GM04503 (cell line): ENCODE data around the gene DLGAP4.

Source experiments
- DNase-seq: peaks from one replicate; pipeline ENCODE4 v3.0.0-alpha.2; 2012; ENCODE audit warnings: low read depth

The DLGAP4 gene

DNA sequence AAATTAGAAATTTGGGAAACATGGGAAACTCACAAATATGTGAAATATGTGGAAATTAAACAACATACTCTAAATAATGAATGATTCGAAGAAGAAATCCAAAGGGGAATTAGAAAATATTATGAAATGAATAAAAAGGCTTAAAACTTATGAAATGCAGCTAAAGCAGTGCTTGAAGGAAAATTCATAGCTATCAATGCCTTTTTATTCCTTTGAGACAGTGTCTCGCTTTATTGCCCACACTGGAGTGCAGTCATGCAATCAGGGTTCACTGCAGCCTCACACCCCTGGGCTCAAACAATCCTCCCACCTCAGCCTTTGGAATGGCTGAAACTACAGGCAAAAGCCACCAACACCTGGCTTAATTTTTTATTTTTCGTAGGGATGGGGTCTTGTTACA is 259.4 kb downstream of the DLGAP4 start:
- DNase-seq, result no peak

DNA sequence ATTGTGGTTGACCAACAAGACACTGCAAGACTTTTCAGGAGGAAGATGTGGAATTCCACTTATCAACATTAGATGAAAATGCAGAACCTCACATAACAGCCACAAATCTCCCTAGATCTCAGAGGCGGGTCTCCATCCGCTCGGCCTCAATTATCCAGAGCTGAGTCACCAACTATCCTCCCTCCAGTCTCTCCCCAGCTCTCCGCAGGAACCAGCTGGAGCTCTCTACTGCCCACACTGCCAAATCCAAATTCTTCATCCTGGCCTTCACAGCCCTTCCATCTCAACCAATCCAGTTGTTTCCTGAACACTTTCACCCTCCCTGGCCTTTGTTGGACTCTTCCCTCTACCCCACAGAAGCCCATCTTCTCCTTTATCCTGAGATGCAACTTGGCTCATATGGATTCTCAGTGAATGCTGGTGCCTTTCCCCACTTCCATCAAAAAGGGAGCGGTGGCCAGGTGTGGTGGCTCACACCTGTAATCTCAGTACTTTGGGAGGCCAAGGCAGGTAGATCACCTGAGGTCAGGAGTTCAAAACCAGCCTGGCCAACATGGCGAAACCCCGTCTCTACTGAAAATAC is 263.8 kb downstream of the DLGAP4 start:
- no peak for DNase-seq

DNA sequence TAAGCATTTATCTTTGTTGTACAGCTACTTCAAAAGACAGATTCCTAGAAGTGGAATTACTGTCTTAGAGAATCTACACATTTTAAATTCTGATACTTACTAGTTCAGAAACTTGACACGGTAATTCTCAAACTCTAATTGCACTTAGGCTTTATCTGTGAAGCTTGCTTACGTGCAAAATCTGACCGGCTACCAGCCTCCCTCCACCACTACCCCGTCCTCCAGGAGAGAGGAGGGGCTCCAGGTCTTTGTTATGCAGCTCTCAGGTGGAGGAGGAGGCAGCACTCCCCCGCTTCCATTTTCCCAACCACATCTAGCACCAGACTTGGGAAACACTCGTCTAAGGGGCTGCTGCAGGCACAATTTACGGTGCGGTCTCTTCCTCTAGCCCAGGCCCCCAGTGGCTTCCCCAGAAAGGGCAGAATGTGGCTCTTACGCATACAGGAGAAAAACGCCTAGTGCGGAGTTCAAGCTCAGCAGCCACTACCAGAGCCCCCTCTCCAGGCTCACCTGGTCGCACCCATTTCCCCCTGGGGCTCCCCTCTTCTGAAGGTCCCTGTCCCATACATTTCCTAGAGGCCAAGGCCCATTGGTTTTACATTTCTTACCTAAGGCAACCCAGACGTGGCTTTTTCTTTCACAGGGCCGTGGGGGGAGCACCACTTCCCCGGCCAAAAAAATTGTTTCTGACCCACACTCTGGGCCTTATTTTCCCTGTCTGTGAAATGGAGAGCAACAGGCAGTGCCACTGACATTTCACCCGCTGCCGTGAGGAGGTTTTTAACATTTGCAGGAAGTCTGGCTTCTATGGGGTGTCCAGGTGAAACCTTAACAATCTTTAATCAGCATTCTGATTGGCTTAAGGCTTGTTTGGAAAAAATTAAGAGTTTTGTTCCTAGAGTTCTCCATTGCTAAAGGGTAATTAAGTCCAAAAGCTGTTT is 265.7 kb downstream of the DLGAP4 start:
- DNase-seq, result no peak

DNA sequence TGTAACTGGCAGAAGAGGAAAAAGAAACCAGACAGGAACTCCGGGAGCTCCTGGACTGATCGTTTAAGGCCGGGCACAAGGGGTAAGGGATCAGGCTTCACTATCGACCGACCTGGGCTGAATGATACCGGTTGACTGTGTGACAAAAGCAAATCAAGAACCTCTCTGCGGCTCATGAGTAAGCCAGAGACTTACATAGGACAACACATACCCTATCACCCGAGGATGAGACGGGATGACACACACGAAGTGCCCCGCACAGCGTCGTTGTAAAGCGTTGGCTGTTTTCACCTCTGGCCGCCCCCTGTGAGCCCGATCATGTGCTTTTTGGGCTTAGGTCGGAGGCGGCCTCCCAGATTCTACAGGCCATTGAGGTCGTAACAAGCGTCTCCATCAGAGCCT is 266.6 kb downstream of the DLGAP4 start:
- no peak for DNase-seq

DNA sequence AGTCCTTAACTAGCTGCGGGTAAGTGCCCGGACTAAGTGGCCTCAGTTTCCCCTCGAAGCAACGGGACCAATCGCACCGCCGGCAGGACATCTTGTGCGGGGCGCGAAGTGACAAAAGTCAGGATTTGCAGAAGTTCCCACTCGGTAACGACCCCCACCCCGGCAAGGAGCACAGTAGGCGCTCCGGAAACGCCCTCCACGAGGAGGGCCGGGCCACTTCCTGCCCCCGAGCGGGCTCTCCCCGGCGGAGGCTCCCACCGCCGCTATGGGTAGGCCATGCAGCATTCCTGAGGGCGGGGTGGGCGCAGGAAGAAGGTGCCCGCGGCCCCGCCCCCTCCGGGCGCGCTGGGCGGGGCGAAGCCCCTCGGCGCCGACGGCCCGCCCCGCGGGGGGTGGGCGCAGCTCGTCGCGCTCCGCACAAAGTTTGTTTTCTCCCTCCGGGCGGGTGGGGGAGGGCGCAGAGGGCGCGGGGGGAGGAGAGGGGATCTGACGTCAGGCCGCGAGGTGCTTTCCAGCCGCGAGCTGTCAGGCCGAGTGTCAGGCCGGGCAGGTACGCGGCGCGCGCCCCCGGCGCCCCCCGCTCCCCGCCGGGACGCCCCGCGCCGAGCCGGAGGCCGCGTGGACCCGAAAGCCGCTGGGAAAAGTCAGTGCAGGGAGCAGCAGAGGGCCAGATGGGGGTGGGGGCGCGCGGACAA is 267.1 kb downstream of the DLGAP4 start, which contains the start of gene TGIF2:
TSS of gene TGIF2 (plus strand) at position 495 of the 695 bp plus-strand sequence. CDS start 5,178 bp downstream, outside the sequence.
- DNase-seq, result no peak

DNA sequence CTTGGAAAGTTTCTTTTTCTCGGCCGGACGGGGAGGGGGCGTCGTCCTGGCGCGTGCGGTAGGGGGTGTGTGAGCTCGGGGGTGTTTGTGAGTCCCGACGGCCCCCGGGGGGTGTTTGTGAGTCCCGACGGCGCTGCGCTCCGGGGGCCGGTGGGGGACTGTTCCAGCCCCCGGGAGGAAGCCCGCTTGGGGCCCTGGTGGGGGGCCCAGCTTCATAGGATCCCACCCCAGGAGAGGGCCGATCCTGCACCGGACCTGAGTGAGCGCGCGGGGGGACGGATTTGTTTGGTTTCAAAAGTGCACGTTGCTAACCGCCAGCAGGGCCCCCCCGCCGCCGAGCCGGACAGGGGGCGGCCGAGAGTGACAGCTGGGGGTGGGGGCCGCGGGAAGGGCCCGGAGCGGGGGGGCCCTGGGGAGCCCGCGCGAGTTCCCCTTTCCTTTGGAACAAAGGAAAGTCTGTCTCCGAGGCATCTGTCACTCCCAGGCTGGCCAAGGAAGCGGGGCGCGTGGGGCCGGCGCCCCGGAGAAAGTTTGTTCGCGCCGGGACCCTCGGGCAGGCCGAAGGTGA is 267.7 kb downstream of the DLGAP4 start:
- DNase-seq, result no peak

DNA sequence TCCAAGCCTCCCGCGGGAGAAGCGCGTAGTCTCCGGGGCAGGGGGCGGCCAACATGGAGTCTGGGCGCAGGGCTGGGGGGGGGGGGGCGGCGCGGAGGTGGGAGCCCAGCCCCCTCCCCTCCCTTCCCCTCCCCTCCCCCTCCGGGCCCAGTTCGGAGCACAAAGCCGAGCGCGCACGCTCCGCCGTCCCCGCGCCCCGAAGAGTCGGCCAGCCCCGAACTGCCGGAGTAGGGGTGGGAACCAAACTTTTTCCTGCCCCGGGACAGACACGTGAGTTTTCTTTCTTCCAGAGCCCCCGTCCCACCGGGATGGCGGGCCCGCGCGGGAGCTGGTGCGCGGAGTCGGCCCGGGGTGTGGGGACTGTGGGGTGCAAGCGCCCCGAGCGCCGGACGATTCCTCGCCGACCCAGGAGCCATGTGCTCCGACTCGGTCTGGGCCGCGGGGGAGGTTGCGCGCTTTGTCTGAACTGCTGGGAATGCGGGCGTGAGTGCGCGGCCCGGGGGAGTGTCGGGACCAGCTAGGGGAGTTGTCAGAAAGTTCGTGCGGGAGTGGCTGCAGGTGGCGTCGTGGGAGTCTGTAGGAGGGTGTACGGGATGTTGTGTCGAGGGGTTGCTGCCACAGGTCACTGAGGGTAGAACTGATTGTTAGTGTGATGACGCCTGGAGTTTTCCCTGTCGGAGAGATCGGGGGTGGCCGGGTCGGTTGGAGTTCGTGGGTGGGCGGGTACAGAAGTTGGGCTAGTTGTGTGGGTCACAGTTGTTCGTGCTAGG is 268.4 kb downstream of the DLGAP4 start:
- DNase-seq, result no peak

DNA sequence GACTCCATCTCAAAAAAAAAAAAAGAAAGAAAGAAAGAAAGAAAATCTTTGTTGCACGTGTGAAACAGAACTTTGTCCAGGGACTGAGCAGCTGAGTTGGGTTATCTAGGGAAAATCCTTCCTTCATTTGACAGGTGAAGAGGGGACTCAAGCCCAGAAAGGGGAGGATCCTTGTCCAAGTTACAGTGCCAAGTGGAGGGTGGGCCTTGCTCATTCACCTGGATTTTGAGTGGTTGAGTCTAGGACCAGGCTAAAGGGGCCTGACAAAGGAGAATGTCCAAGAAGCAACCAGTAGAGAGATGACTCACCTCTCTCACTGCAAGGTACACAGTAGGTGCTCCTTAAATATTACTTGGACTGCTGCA is 269.9 kb downstream of the DLGAP4 start:
- DNase-seq, result no peak
